A549 (cell line): ENCODE measurements around the gene KRTAP10-2.

Experiments used
- BHLHE40 ChIP-seq: IDR thresholded peaks from 2 replicates; pipeline ENCODE4 v1.6.1; 2012; ENCODE audit warnings: low read depth, low read length, inconsistent platforms
- CTCF ChIP-seq: fragments of >200 bp; sonication (Bioruptor Twin); formaldehyde crosslinking; IDR thresholded peaks from 3 replicates; pipeline ENCODE4 v1.5.1; 2016
- EP300 ChIP-seq, 2 experiments: fragments of >200 bp; sonication (Bioruptor Twin); formaldehyde crosslinking; IDR thresholded peaks; 2 replicates in 1 of 2; 3 replicates in 1 of 2; pipeline ENCODE4 v1.6.1; 2016 to 2017
- GATA3 ChIP-seq: IDR thresholded peaks from 2 replicates; pipeline ENCODE4 v1.6.1; 2012; ENCODE audit warnings: borderline replicate concordance
- MAFK ChIP-seq: fragments of 450-650 bp; IDR thresholded peaks from 2 replicates; pipeline ENCODE4 v1.6.1; 2014; ENCODE audit not compliant: partially characterized antibody
- MAX ChIP-seq: IDR thresholded peaks from 2 replicates; pipeline ENCODE4 v1.6.1; 2012
- POLR2A ChIP-seq: IDR thresholded peaks from 2 replicates; pipeline ENCODE4 v1.6.1; 2012; ENCODE audit warnings: mild to moderate bottlenecking, low read length
- RAD21 ChIP-seq, 2 experiments: fragments of >200 bp in 1 of 2; sonication (Bioruptor Twin) in 1 of 2; formaldehyde crosslinking in 1 of 2; IDR thresholded peaks in 1 of 2; conservative IDR thresholded peaks in 1 of 2; 2 replicates in 1 of 2; 3 replicates in 1 of 2; pipeline ENCODE4 v1.6.1; 2012 to 2018; ENCODE audit warnings: inconsistent platforms in 1 of 2
- REST ChIP-seq: fragments of 200-600 bp; sonication (generic); IDR thresholded peaks from 2 replicates; pipeline ENCODE4 v1.6.1; 2016; ENCODE audit warnings: antibody characterized with exemption, mild to moderate bottlenecking, moderate library complexity
- RFX5 ChIP-seq: fragments of 450-650 bp; IDR thresholded peaks from 2 replicates; pipeline ENCODE4 v1.7.1; 2014; ENCODE audit warnings: antibody characterized with exemption, mild to moderate bottlenecking, moderate library complexity
- SMC3 ChIP-seq: fragments of >200 bp; sonication (Bioruptor Twin); formaldehyde crosslinking; IDR thresholded peaks from 3 replicates; pipeline ENCODE4 v1.6.1; 2018; ENCODE audit warnings: inconsistent platforms
- USF2 ChIP-seq: fragments of 450-650 bp; IDR thresholded peaks from 2 replicates; pipeline ENCODE4 v1.6.1; 2014; ENCODE audit warnings: antibody characterized with exemption

- TF ChIP-seq CTCF (no peak), GATA3 (no peak), RAD21 (conservative IDR thresholded peaks at IDR 0.05 in 1 of 2, IDR thresholded peaks at IDR 0.05 in 1 of 2) (no peak), REST (no peak), SMC3 (no peak), EP300 (IDR thresholded peaks at IDR 0.05) (no peak), POLR2A (no peak), MAX (no peak), USF2 (no peak), RFX5 (no peak), MAFK (no peak), BHLHE40 (no peak)
These were observed 3.5 kb downstream of the KRTAP10-2 start for GRCh38 chr21:44547656-44548331.
